ENCODE data around the gene WDR73. TPM values are rescaled to one million over a fixed set of nuclear protein-coding genes. Genes with fewer than 3 reads are reported as not detected.

WDR73 gene
- total RNA-seq, 1 donor from 2014 or later = 16.2 TPM

DNA sequence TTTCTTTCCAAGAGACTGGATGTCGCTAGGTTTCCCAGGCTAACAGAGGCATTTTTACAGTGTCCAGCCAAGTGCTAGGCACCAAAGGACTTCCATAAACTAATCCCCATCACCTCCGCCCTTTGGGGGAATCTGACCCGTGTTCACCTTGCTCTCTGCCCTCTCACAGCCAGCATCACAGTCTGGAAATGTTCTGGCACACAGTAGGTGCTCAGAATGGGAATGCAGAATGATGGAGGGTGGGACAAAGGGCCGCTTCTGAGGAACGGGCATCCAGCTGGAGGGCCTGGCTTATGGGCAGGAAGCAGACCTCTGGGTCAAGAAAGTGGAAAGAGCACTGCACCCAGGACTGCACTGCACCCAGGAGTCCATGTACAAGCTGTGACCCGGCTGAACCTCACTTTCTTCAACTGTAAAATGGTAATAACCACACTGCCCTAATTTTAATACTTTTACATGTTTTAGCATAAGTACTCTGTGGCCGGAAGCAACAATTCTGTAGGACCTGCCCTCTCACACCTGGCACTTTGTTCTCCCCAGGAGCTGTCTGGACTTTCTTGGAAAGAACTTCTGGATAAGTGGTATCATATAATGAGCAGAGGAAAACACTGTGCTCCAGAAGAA lies 4.8 kb upstream of the WDR73 start:
- H3K4me1 ChIP-seq (ENCODE audit: control insufficient read depth in 3 of 3, insufficient read depth in 3 of 3, low read length in 3 of 3) = peaks cover 14 to 31% (median 22%) of the 10 kb centered on the region in 3 donors
- H3K4me3 ChIP-seq (ENCODE audit: low read length in 3 of 3) = peak overlapping the region; percentile 62 to 76 (median 74)
- H3K27ac ChIP-seq (ENCODE audit: low read depth, low read length) = peak overlapping the region; percentile 62
- no peaks in the 10 kb centered on the region for H3K27me3 ChIP-seq (ENCODE audit: control insufficient read depth in 3 of 3, insufficient read depth in 3 of 3, low read length in 3 of 3)
- H3K9ac ChIP-seq (ENCODE audit: low read depth in 1 of 3, low read length in 3 of 3) = peak overlapping the region; percentile 13 to 83 (median 79)
- H3K36me3 ChIP-seq (ENCODE audit: control insufficient read depth in 3 of 3, insufficient read depth in 3 of 3, low read length in 3 of 3) = no peaks in the 10 kb centered on the region
- no peaks in the 10 kb centered on the region for H3K9me3 ChIP-seq (ENCODE audit: control insufficient read depth in 3 of 3, low read length in 3 of 3)

DNA sequence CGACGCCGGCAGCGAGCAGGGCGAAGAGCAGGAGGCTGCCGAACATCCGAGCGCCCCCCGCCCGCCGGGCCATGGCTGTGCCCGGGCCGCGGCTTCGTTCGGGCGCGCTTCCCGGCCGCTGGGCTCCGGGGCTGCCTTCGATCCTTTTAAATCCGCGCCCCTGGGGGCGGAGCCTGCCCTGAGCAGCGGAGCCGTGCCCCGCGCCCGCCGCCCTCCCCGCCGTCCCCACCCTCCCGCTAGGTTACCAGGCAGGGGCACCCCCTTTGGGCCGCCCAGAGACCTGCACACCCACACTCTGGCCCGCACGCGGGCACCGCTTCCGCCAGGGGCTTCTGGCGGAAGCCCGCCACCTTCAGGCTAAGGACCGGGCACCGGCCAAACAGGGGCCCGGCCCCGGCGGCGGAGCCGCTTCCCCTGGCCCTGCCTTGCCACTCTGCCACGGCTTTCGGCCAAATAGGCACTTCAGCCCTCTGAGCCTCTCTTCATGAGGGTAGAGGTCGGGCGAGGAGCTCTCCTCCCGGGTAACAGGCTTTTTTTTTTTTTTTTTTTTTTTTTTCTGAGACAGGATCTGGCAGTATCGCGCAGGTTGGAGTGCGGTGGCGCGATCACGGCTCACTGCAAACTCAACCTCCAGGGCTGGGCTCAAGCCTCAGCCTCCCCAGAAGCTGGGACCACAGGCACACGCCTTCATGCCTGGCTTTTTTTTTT lies 4.2 kb upstream of the WDR73 start, which contains the start of gene NMB:
NMB (minus strand) TSS at position 120 of the 708 bp plus-strand sequence; CDS start at position 73, 47 bp downstream.
- Histone ChIP-seq H3K27me3 (ENCODE audit: control insufficient read depth in 3 of 3, insufficient read depth in 3 of 3, low read length in 3 of 3) (no peaks in the 10 kb centered on the region), H3K4me1 (ENCODE audit: control insufficient read depth in 3 of 3, insufficient read depth in 3 of 3, low read length in 3 of 3) (peaks cover 20 to 38% (median 28%) of the 10 kb centered on the region in 3 donors), H3K9ac (ENCODE audit: low read depth in 1 of 3, low read length in 3 of 3) (peak within 1 kb of the TSS; percentile 76 to 83 (median 79)), H3K4me3 (ENCODE audit: low read length in 3 of 3) (peak within 1 kb of the TSS; percentile 67 to 76 (median 74)), H3K36me3 (ENCODE audit: control insufficient read depth in 3 of 3, insufficient read depth in 3 of 3, low read length in 3 of 3) (no peaks in the 10 kb centered on the region), H3K27ac (ENCODE audit: low read depth, low read length) (peak within 1 kb of the TSS; percentile 62), H3K9me3 (ENCODE audit: control insufficient read depth in 3 of 3, low read length in 3 of 3) (no peaks in the 10 kb centered on the region)

DNA sequence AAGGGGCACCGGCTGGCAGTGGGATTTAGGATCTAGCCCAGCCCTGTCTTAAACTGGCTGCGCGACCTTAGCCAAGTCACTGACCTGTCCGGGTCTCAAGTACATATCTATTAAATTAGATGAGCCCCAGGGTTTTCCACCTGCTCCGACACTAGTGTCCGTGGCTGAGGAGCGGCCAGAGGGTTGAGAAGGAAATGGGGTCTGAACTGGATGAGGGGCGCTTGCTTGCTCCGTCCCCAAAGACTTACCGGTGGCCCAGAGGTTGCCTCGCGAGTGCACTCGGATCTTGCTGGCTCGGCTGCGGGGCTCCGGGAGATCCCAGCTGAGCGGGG lies 3.6 kb upstream of the WDR73 start:
- Histone ChIP-seq H3K9me3 (ENCODE audit: control insufficient read depth in 3 of 3, low read length in 3 of 3) (no peaks in the 10 kb centered on the region), H3K9ac (ENCODE audit: low read depth in 1 of 3, low read length in 3 of 3) (peak overlapping the region; percentile 68 to 83 (median 79)), H3K4me1 (ENCODE audit: control insufficient read depth in 3 of 3, insufficient read depth in 3 of 3, low read length in 3 of 3) (peaks cover 25 to 43% (median 29%) of the 10 kb centered on the region in 3 donors), H3K27me3 (ENCODE audit: control insufficient read depth in 3 of 3, insufficient read depth in 3 of 3, low read length in 3 of 3) (no peaks in the 10 kb centered on the region), H3K36me3 (ENCODE audit: control insufficient read depth in 3 of 3, insufficient read depth in 3 of 3, low read length in 3 of 3) (no peaks in the 10 kb centered on the region), H3K27ac (ENCODE audit: low read depth, low read length) (peak overlapping the region; percentile 62), H3K4me3 (ENCODE audit: low read length in 3 of 3) (peak overlapping the region; percentile 67 to 76 (median 74))

DNA sequence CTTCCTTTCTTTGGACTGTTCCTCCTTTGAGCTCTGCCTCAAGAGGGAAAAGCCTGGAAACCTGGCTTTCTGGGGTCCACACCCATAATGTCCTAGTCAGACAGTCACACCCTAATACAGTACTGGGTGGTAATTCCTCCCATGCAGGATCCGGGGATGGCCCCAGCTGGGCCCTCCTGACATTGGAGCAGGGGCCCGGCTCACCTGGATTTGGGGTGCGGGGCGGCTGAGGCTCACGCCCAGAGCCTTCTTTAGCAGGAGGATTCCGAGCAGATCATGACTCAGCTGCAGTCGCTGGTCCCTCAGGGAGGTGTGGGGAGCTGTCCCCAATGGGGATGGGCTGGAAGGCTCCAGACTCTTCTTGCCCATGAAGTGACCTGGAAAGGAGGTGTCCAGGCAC lies 2.9 kb upstream of the WDR73 start:
- H3K27ac ChIP-seq (ENCODE audit: low read depth, low read length) = no peak overlapping the region
- no peaks in the 10 kb centered on the region for H3K9me3 ChIP-seq (ENCODE audit: control insufficient read depth in 3 of 3, low read length in 3 of 3)
- H3K27me3 ChIP-seq (ENCODE audit: control insufficient read depth in 3 of 3, insufficient read depth in 3 of 3, low read length in 3 of 3) = no peaks in the 10 kb centered on the region
- H3K4me1 ChIP-seq (ENCODE audit: control insufficient read depth in 3 of 3, insufficient read depth in 3 of 3, low read length in 3 of 3) = peaks cover 26 to 44% (median 29%) of the 10 kb centered on the region in 3 donors
- H3K36me3 ChIP-seq (ENCODE audit: control insufficient read depth in 3 of 3, insufficient read depth in 3 of 3, low read length in 3 of 3) = peaks cover 0 to 4% (median 4%) of the 10 kb centered on the region in 3 donors
- H3K9ac ChIP-seq (ENCODE audit: low read depth in 1 of 3, low read length in 3 of 3) = peak overlapping the region in 1 of 3 donors; percentile 16
- H3K4me3 ChIP-seq (ENCODE audit: low read length in 3 of 3) = no peak overlapping the region

DNA sequence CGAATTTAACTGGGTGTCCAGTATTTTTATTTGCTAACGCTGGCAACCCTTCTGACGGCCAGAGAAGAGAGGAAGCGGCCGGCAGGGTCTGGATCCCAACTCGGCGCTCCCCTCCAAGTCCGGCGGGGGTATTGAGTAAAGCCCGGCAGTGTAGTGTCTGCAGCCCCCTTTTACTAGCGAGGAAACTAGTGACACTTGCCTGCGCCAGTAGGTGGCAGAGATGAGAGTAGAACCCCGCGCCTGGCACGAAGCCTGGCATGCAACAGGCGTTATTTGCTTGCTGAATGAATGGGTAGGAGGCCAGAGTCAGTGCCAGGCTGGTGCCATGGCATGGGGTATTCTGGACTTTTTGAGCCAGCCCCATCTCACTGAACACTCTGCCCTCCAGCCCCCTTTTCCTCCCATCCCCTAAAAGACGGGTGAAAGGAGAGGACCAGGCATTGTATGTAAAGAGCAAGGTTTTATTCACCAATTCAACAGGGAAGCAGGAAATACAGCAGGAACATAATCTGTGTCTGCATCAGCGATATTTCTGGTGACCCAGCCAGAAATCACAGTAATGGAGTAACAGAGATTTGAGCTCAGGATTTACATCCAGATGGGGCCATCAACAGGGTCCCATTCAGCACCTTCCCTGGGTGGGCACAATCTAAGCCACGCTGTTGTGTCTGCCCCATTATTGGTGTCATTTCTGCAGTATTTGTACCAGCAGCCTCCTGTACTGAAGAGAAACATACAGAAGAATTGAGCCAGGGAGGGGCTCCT lies 788 bp upstream of the WDR73 start:
- H3K4me3 ChIP-seq (ENCODE audit: low read length in 3 of 3) = peak overlapping the region; percentile 92 to 100 (median 92)
- peak overlapping the region; percentile 86 to 92 (median 86) for H3K9ac ChIP-seq (ENCODE audit: low read depth in 1 of 3, low read length in 3 of 3)
- H3K27ac ChIP-seq (ENCODE audit: low read depth, low read length) = peak overlapping the region; percentile 56
- H3K36me3 ChIP-seq (ENCODE audit: control insufficient read depth in 3 of 3, insufficient read depth in 3 of 3, low read length in 3 of 3) = peaks cover 2 to 15% (median 13%) of the 10 kb centered on the region in 3 donors
- H3K9me3 ChIP-seq (ENCODE audit: control insufficient read depth in 3 of 3, low read length in 3 of 3) = no peaks in the 10 kb centered on the region
- H3K27me3 ChIP-seq (ENCODE audit: control insufficient read depth in 3 of 3, insufficient read depth in 3 of 3, low read length in 3 of 3) = no peaks in the 10 kb centered on the region
- peaks cover 26 to 48% (median 29%) of the 10 kb centered on the region in 3 donors for H3K4me1 ChIP-seq (ENCODE audit: control insufficient read depth in 3 of 3, insufficient read depth in 3 of 3, low read length in 3 of 3)

DNA sequence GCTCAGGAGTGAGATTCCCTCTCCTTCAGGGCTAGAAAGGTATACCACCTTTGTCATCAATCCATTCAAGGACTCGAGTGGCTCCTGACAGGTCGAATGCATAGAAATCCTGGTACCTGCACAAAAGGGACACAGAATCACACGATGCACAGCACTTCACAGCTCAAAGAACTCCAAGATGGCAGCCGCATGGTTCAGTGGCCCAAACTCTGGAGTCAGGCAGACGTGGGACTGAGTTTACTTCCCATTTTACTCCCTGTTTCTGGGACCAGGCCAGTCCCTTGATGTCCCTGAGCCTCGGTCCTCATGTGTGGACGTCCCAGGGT lies 536 bp downstream of the WDR73 start:
- peak overlapping the region; percentile 86 to 92 (median 86) for H3K9ac ChIP-seq (ENCODE audit: low read depth in 1 of 3, low read length in 3 of 3)
- H3K36me3 ChIP-seq (ENCODE audit: control insufficient read depth in 3 of 3, insufficient read depth in 3 of 3, low read length in 3 of 3) = peaks cover 7 to 26% (median 23%) of the 10 kb centered on the region in 3 donors
- H3K4me1 ChIP-seq (ENCODE audit: control insufficient read depth in 3 of 3, insufficient read depth in 3 of 3, low read length in 3 of 3) = peaks cover 25 to 46% (median 26%) of the 10 kb centered on the region in 3 donors
- peak overlapping the region; percentile 92 to 100 (median 92) for H3K4me3 ChIP-seq (ENCODE audit: low read length in 3 of 3)
- no peaks in the 10 kb centered on the region for H3K27me3 ChIP-seq (ENCODE audit: control insufficient read depth in 3 of 3, insufficient read depth in 3 of 3, low read length in 3 of 3)
- peak overlapping the region; percentile 56 for H3K27ac ChIP-seq (ENCODE audit: low read depth, low read length)
- H3K9me3 ChIP-seq (ENCODE audit: control insufficient read depth in 3 of 3, low read length in 3 of 3) = no peaks in the 10 kb centered on the region

DNA sequence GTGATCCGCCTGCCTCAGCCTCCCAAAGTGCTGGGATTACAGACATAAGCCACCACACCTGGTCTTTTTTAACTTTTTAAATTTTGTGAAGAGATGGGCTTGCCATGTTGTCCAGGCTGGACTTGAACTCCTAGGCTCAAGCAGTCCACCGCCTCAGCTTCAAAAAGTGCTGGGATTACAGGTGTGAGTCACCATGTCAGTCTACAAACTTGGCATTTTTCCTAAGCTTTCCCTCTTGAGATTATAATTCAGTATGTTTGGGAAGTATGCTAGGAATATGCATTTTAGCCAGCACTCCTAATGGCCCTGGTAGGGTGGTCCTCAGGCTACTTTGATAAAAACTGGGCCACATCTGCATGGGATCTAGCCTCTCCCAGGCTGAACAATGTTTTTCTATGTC lies 4.4 kb downstream of the WDR73 start:
- Histone ChIP-seq H3K4me3 (ENCODE audit: low read length in 3 of 3) (no peak overlapping the region), H3K27me3 (ENCODE audit: control insufficient read depth in 3 of 3, insufficient read depth in 3 of 3, low read length in 3 of 3) (no peaks in the 10 kb centered on the region), H3K36me3 (ENCODE audit: control insufficient read depth in 3 of 3, insufficient read depth in 3 of 3, low read length in 3 of 3) (peaks cover 28 to 59% (median 58%) of the 10 kb centered on the region in 3 donors), H3K9ac (ENCODE audit: low read depth in 1 of 3, low read length in 3 of 3) (no peak overlapping the region), H3K27ac (ENCODE audit: low read depth, low read length) (no peak overlapping the region), H3K4me1 (ENCODE audit: control insufficient read depth in 3 of 3, insufficient read depth in 3 of 3, low read length in 3 of 3) (peaks cover 8 to 22% (median 13%) of the 10 kb centered on the region in 3 donors), H3K9me3 (ENCODE audit: control insufficient read depth in 3 of 3, low read length in 3 of 3) (no peaks in the 10 kb centered on the region)

DNA sequence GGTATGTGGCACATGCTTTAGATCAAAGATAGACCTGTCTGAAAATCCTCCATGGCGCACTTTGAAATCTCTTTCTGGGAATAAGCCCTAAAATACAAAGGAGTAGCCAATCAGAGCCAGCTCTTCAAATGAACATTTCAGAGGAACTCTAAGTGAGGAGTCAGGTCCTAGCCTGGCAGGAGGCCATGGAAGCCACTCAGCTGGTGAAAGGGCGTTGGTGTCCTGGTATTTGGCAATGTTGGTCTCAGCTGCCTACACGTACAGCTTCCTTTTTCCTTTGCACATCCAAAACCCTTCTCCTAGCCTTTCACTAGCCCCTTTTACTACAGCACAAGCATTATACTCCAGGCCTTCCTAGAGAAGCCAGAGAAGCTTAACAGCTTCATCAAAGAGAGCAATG lies 5.5 kb downstream of the WDR73 start:
- Histone ChIP-seq H3K27me3 (ENCODE audit: control insufficient read depth in 3 of 3, insufficient read depth in 3 of 3, low read length in 3 of 3) (no peaks in the 10 kb centered on the region), H3K4me1 (ENCODE audit: control insufficient read depth in 3 of 3, insufficient read depth in 3 of 3, low read length in 3 of 3) (peaks cover 4 to 16% (median 9%) of the 10 kb centered on the region in 3 donors), H3K4me3 (ENCODE audit: low read length in 3 of 3) (no peak overlapping the region), H3K9ac (ENCODE audit: low read depth in 1 of 3, low read length in 3 of 3) (no peak overlapping the region), H3K27ac (ENCODE audit: low read depth, low read length) (no peak overlapping the region), H3K9me3 (ENCODE audit: control insufficient read depth in 3 of 3, low read length in 3 of 3) (no peaks in the 10 kb centered on the region), H3K36me3 (ENCODE audit: control insufficient read depth in 3 of 3, insufficient read depth in 3 of 3, low read length in 3 of 3) (peaks cover 32 to 62% (median 58%) of the 10 kb centered on the region in 3 donors)

DNA sequence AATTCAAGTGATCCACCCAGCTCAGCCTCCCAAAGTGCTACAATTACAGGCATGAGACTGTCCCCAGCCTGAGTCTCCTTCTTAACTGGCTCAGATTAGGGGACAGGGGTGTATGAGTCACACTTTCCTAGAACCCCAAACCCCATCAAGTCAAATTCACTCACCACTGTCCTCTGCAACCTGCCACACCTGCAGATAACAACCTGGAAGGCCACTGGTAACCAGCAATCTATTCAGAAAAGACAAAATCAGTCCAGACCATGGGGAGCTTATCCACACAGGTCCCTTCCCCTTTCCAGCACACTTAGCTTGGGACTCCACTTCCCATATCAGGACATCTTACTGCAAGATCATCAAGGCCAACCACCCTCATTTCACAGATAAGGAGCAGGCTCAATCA lies 6.4 kb downstream of the WDR73 start:
- no peak overlapping the region for H3K27ac ChIP-seq (ENCODE audit: low read depth, low read length)

More for the DNA sequence above, 6.4 kb downstream of the WDR73 start:
- H3K9me3 ChIP-seq (ENCODE audit: control insufficient read depth in 3 of 3, low read length in 3 of 3) = no peaks in the 10 kb centered on the region
- H3K9ac ChIP-seq (ENCODE audit: low read depth in 1 of 3, low read length in 3 of 3) = no peak overlapping the region
- peaks cover 0 to 8% (median under 1%) of the 10 kb centered on the region in 3 donors for H3K4me1 ChIP-seq (ENCODE audit: control insufficient read depth in 3 of 3, insufficient read depth in 3 of 3, low read length in 3 of 3)
- peaks cover 37 to 69% (median 66%) of the 10 kb centered on the region in 3 donors for H3K36me3 ChIP-seq (ENCODE audit: control insufficient read depth in 3 of 3, insufficient read depth in 3 of 3, low read length in 3 of 3)
- no peak overlapping the region for H3K4me3 ChIP-seq (ENCODE audit: low read length in 3 of 3)
- H3K27me3 ChIP-seq (ENCODE audit: control insufficient read depth in 3 of 3, insufficient read depth in 3 of 3, low read length in 3 of 3) = no peaks in the 10 kb centered on the region

Data from skeletal muscle tissue (tissue), 4 donors.